Left ventricle myocardium inferior (tissue), 1 donor: ENCODE measurements around the gene SDHAF3. TPM values are rescaled to one million over a fixed set of nuclear protein-coding genes. Genes with fewer than 3 reads are reported as not detected.
A peak's percentile ranks its signal among the peaks of the same experiment; 100 is the strongest.
"Not testable (repeated sequence)": the region's sequence is repeated elsewhere in the genome, so short reads cannot be mapped to it uniquely, and the experiment has no call there.

Experiments used
- DNase-seq: peaks from one replicate; pipeline ENCODE4 v3.0.0-alpha.2; 2020
- H3K27ac ChIP-seq: fragments of 200-600 bp; replicated peaks from 2 replicates; pipeline ENCODE4 v1.8.0; 2021
- H3K27me3 ChIP-seq: fragments of 200-600 bp; 2 replicates; pipeline ENCODE4 v1.8.0; 2021; ENCODE audit warnings: low read depth
- H3K36me3 ChIP-seq: fragments of 200-600 bp; 2 replicates; pipeline ENCODE4 v1.8.0; 2021
- H3K4me1 ChIP-seq: fragments of 200-600 bp; 2 replicates; pipeline ENCODE4 v1.8.0; 2021
- H3K4me3 ChIP-seq: fragments of 200-600 bp; 2 replicates; pipeline ENCODE4 v1.8.0; 2021; ENCODE audit warnings: mild to moderate bottlenecking, moderate library complexity
- H3K9me3 ChIP-seq: fragments of 200-600 bp; replicated peaks from 2 replicates; pipeline ENCODE4 v1.8.0; 2021
- intact Hi-C: fragments of 100-400 bp; cut with micrococcal nuclease; formaldehyde crosslinking; loops from one replicate; pipeline ENCODE4 v1.11.0; 2022
- total RNA-seq: library from RNA; stranded (reverse); fragmentation: NEBNext Ultra II Directional; extraction: Animal tissue kit (Norgen Biotek cat#: 25700); gene quantifications from one replicate; pipeline ENCODE4 v1.2.1, GENCODE V29; 2021
- TF ChIP-seq, protein P1 (sequence below): fragments of 200-600 bp; IDR thresholded peaks from 2 replicates; pipeline ENCODE4 v1.8.0; 2021; ENCODE audit warnings: antibody characterized with exemption, mild to moderate bottlenecking, borderline replicate concordance
- donor health status: DM: no; HTN: yes; CAD: no; lungs with severe emphysema.

The SDHAF3 gene
- total RNA-seq, 1 donor from 2014 or later = 20.5 TPM

DNA sequence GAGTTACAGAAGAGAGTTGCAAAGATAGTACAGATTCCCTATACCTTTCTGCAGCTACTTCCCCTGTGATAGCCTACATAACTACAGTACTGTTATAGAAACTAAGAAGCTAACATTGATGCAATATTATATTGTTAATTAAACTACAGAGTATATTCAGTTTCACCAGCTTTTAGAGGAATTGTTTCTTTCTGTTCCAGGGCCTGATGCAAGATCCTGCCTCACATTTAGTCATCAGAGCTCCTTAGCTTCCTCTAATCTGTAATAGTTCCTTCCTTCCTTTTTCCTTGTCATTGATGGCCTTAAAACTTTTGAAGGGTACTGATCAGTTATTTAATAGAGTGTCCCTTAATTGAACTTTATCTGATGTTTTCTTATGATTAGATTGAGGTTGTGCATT is 56.8 kb downstream of the SDHAF3 start:
- Histone ChIP-seq H3K36me3 (no peaks in the 10 kb centered on the region), H3K4me3 (no peak overlapping the region), H3K9me3 (no peaks in the 10 kb centered on the region), H3K27ac (no peak overlapping the region), H3K27me3 (no peaks in the 10 kb centered on the region), H3K4me1 (no peaks in the 10 kb centered on the region)
- TF ChIP-seq, protein P1, sequence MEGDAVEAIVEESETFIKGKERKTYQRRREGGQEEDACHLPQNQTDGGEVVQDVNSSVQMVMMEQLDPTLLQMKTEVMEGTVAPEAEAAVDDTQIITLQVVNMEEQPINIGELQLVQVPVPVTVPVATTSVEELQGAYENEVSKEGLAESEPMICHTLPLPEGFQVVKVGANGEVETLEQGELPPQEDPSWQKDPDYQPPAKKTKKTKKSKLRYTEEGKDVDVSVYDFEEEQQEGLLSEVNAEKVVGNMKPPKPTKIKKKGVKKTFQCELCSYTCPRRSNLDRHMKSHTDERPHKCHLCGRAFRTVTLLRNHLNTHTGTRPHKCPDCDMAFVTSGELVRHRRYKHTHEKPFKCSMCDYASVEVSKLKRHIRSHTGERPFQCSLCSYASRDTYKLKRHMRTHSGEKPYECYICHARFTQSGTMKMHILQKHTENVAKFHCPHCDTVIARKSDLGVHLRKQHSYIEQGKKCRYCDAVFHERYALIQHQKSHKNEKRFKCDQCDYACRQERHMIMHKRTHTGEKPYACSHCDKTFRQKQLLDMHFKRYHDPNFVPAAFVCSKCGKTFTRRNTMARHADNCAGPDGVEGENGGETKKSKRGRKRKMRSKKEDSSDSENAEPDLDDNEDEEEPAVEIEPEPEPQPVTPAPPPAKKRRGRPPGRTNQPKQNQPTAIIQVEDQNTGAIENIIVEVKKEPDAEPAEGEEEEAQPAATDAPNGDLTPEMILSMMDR = no peak
- intact Hi-C loops = no loop called here
- DNase-seq = no peak

DNA sequence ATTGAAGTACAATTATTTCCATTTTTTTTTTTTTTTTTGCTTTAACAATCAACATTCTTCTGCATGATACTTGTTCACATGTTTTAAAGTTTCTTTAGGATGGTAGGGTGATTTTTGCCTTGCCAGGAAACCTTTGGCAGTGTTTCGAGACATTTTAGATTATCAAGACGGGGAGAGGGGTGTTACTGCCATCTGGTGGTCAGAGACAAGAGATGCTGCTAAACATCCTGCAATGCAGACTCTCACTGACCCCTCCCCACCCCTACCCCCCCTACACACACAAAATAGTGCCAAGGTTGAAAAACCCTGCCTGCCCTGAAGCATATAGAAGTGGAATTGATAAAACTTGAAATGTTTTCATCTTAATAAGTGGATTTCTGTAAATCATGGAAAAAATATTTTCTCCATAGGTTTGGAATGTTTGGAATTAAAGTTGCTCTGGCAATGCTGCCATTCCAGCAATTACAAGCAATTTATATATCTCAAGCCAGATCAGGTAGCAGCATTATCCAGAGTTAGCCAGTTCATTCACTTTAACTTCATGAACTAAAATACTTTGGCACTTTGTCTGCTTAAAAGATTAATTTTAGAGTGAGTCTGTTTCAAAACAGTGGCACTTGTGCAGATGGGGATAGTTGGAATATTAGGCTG is 62.1 kb downstream of the SDHAF3 start:
- Histone ChIP-seq H3K4me3 (no peak overlapping the region), H3K27ac (no peak overlapping the region), H3K36me3 (peaks cover 10% of the 10 kb centered on the region), H3K4me1 (no peaks in the 10 kb centered on the region), H3K27me3 (no peaks in the 10 kb centered on the region), H3K9me3 (no peaks in the 10 kb centered on the region)
- intact Hi-C loops = loop anchor here (2.0 kb wide), 1 partner anchor 75 kb away; no protein-coding TSS in a partner anchor
- no peak for DNase-seq
- TF ChIP-seq, protein P1 = peak; percentile 88

DNA sequence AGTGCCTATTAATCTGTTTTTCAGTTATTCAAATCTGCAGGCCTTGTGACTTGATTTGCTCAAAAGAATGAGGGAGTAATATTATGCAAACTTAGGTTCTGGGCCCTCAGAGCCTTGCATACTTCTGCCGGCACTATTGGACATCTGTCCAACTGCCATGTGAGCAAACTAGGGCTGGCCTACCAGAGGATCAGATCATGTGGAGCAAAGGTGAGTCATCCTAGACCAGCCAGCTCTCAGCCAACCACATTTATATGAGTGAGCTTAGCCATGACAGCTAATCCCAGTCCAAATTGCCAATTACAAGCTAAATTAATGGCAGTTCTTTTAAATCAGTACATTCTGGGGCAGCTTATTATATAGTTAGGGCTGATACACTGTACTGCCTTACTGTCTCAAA is 69.6 kb downstream of the SDHAF3 start:
- Histone ChIP-seq H3K36me3 (peaks cover 7% of the 10 kb centered on the region), H3K27ac (no peak overlapping the region), H3K27me3 (no peaks in the 10 kb centered on the region), H3K4me3 (no peak overlapping the region), H3K9me3 (no peaks in the 10 kb centered on the region), H3K4me1 (no peaks in the 10 kb centered on the region)
- DNase-seq = no peak
- intact Hi-C loops = no loop called here
- TF ChIP-seq, protein P1 = no peak

GRCh38 chr7:97196174-97196573 is 78.7 kb downstream of the SDHAF3 start:
- peaks cover 14% of the 10 kb centered on the region for H3K9me3 ChIP-seq
- H3K36me3 ChIP-seq, H3K4me3 ChIP-seq, DNase-seq, H3K27me3 ChIP-seq, H3K27ac ChIP-seq, intact Hi-C loops, H3K4me1 ChIP-seq: not testable (repeated sequence)

- TF ChIP-seq, protein P1 = no peak
- no peak for DNase-seq
These were observed 81.1 kb downstream of the SDHAF3 start for GRCh38 chr7:97198596-97198995.

GRCh38 chr7:97200018-97200417 is 82.5 kb downstream of the SDHAF3 start:
- Histone ChIP-seq H3K4me1 (no peaks in the 10 kb centered on the region), H3K27ac (no peak overlapping the region), H3K9me3 (peaks cover 14% of the 10 kb centered on the region), H3K27me3 (no peaks in the 10 kb centered on the region), H3K4me3 (no peak overlapping the region), H3K36me3 (no peaks in the 10 kb centered on the region)
- intact Hi-C loops = no loop called here
- TF ChIP-seq, protein P1 = no peak
- no peak for DNase-seq

More at GRCh38 chr7:97198596-97198995, 81.1 kb downstream of the SDHAF3 start:
- peaks cover 14% of the 10 kb centered on the region for H3K9me3 ChIP-seq
- no peak overlapping the region for H3K27ac ChIP-seq
- no peaks in the 10 kb centered on the region for H3K4me1 ChIP-seq
- intact Hi-C loops = no loop called here
- no peak overlapping the region for H3K4me3 ChIP-seq
- H3K27me3 ChIP-seq = no peaks in the 10 kb centered on the region
- H3K36me3 ChIP-seq = no peaks in the 10 kb centered on the region
